ENCODE data around the gene PLXDC2.

- TF ChIP-seq ZNF175 (tag by site-specific recombination; IDR thresholded peaks at IDR 0.05), result no peak
- no peak for TF ChIP-seq IKZF3 (tag by site-specific recombination; IDR thresholded peaks at IDR 0.05)
- TF ChIP-seq, protein P1, sequence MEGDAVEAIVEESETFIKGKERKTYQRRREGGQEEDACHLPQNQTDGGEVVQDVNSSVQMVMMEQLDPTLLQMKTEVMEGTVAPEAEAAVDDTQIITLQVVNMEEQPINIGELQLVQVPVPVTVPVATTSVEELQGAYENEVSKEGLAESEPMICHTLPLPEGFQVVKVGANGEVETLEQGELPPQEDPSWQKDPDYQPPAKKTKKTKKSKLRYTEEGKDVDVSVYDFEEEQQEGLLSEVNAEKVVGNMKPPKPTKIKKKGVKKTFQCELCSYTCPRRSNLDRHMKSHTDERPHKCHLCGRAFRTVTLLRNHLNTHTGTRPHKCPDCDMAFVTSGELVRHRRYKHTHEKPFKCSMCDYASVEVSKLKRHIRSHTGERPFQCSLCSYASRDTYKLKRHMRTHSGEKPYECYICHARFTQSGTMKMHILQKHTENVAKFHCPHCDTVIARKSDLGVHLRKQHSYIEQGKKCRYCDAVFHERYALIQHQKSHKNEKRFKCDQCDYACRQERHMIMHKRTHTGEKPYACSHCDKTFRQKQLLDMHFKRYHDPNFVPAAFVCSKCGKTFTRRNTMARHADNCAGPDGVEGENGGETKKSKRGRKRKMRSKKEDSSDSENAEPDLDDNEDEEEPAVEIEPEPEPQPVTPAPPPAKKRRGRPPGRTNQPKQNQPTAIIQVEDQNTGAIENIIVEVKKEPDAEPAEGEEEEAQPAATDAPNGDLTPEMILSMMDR (tag by site-specific recombination; IDR thresholded peaks at IDR 0.05), result no peak
- TF ChIP-seq ZNF239 (tag by site-specific recombination; IDR thresholded peaks at IDR 0.05), result no peak
- TF ChIP-seq, protein P2, sequence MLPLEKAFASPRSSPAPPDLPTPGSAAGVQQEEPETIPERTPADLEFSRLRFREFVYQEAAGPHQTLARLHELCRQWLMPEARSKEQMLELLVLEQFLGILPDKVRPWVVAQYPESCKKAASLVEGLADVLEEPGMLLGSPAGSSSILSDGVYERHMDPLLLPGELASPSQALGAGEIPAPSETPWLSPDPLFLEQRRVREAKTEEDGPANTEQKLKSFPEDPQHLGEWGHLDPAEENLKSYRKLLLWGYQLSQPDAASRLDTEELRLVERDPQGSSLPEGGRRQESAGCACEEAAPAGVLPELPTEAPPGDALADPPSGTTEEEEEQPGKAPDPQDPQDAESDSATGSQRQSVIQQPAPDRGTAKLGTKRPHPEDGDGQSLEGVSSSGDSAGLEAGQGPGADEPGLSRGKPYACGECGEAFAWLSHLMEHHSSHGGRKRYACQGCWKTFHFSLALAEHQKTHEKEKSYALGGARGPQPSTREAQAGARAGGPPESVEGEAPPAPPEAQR (tag by site-specific recombination; IDR thresholded peaks at IDR 0.05), result no peak
- TF ChIP-seq ZNF768 (tag by site-specific recombination; IDR thresholded peaks at IDR 0.05), result no peak
- TF ChIP-seq ZNF623 (tag by site-specific recombination; IDR thresholded peaks at IDR 0.05), result no peak
- no peak for TF ChIP-seq ZNF549 (tag by site-specific recombination; IDR thresholded peaks at IDR 0.05)
- no peak for TF ChIP-seq ZFP3 (tag by site-specific recombination; IDR thresholded peaks at IDR 0.05; ENCODE audit: low read depth)
- TF ChIP-seq TCF7L2 (IDR thresholded peaks at IDR 0.05; ENCODE audit: borderline replicate concordance, low read depth, low read length), result no peak
- no peak for TF ChIP-seq ZNF792 (tag by site-specific recombination; IDR thresholded peaks at IDR 0.05)
- TF ChIP-seq ZNF776 (tag by site-specific recombination; IDR thresholded peaks at IDR 0.05; ENCODE audit: borderline replicate concordance), result no peak
- TF ChIP-seq SETDB1 (IDR thresholded peaks at IDR 0.05; ENCODE audit: insufficient read length, low read length), result no peak
- no peak for TF ChIP-seq PATZ1 (tag by site-specific recombination; IDR thresholded peaks at IDR 0.05)
Measured at GRCh38 chr10:19979628-19980027, 163.4 kb downstream of the PLXDC2 start.
